K562 (cell line): ENCODE measurements around the gene RALY. TPM values are rescaled to one million over a fixed set of nuclear protein-coding genes. Genes with fewer than 3 reads are reported as not detected.

Source experiments
- ATAC-seq: fragments of 200-7000 bp; cut with Tn5 transposase; 3 replicates; pipeline ENCODE4 v1.9.1; 2020; ENCODE audit warnings: moderate library complexity
- BruUV-seq: library from RNA; stranded (reverse); fragments of 400-500 nt; replicated peaks from 2 replicates; lab custom pipeline; 2021; lab: Mats Ljungman, UMichigan
- CTCF ChIA-PET: fragments of 300-600 bp; formaldehyde crosslinking; extraction: SDS; loops from one replicate; lab custom pipeline; 2021; ENCODE audit warnings: low intra/inter-chr PET ratio; lab: Yijun Ruan, JAX
- POLR2A ChIA-PET: fragments of 300-600, 350-650 bp; sonication (Branson Sonifier 250); formaldehyde crosslinking; extraction: SDS; loops from one replicate; lab custom pipeline; 2021; ENCODE audit warnings: antibody characterized with exemption, inconsistent platforms; lab: Yijun Ruan, JAX
- DNase-seq, 4 experiments: peaks; one replicate each; pipeline versions ENCODE4 v3.0.0 to v3.0.0-alpha.2; 2011 to 2018; ENCODE audit warnings: low spot score in 3 of 4, mixed read lengths in 3 of 4; ENCODE audit errors: extremely low read depth in 1 of 4
- FAIRE-seq: peaks from 2 replicates; lab custom pipeline; 2011; peaks lifted over from hg19 to GRCh38; lab: Jason Lieb, UNC
- H2AFZ ChIP-seq: 2 replicates; pipeline ENCODE4 v1.6.0; 2011; ENCODE audit warnings: low read depth, low read length, control low read depth, inconsistent platforms
- H3K27ac ChIP-seq: fragments of 200-600 bp; 3 replicates; pipeline ENCODE4 v1.8.0; 2011; ENCODE audit warnings: low read depth, mild to moderate bottlenecking, control low read depth, inconsistent platforms, low read length, moderate library complexity, mixed read lengths; ENCODE audit errors: extremely low read depth
- H3K27me3 ChIP-seq, 2 experiments: fragments of 300-600 bp in 1 of 2; 2 replicates in 1 of 2; 3 replicates in 1 of 2; pipeline versions ENCODE4 v1.6.0 to v1.8.0; 2011; ENCODE audit warnings: inconsistent platforms in 2 of 2, low read length in 2 of 2, mild to moderate bottlenecking in 1 of 2, mixed read lengths in 1 of 2, moderate library complexity in 1 of 2; ENCODE audit not compliant: control insufficient read depth in 2 of 2, insufficient read depth in 2 of 2
- H3K36me3 ChIP-seq: fragments of 300-600 bp; 3 replicates; pipeline ENCODE4 v1.8.0; 2011; ENCODE audit warnings: mild to moderate bottlenecking, low read length, inconsistent platforms; ENCODE audit not compliant: control insufficient read depth, insufficient read depth
- H3K4me1 ChIP-seq, 2 experiments: fragments of 200-600 bp in 1 of 2; replicated peaks in 1 of 2; 2 replicates in 1 of 2; 3 replicates in 1 of 2; pipeline versions ENCODE4 v1.5.1 to v1.8.0; 2011; ENCODE audit warnings: inconsistent platforms in 2 of 2, low read length in 2 of 2, mild to moderate bottlenecking in 1 of 2, mixed read lengths in 1 of 2, moderate library complexity in 1 of 2; ENCODE audit not compliant: control insufficient read depth in 2 of 2, insufficient read depth in 2 of 2
- H3K4me2 ChIP-seq: 2 replicates; pipeline ENCODE4 v1.6.1; 2011; ENCODE audit warnings: low read length, control low read depth, inconsistent platforms, mixed read lengths; ENCODE audit not compliant: insufficient read depth
- H3K4me3 ChIP-seq: fragments of 200-600 bp; sonication (generic), shearing (Covaris generic); 2 replicates; pipeline ENCODE4 v1.5.1; 2016; ENCODE audit warnings: control low read depth, inconsistent platforms
- H3K79me2 ChIP-seq: fragments of 200-600 bp; 3 replicates; pipeline ENCODE4 v1.8.0; 2011; ENCODE audit warnings: low read length, inconsistent platforms; ENCODE audit not compliant: control insufficient read depth, insufficient read depth
- H3K9ac ChIP-seq, 2 experiments: 2 replicates each; pipeline versions ENCODE4 v1.6.0 to v1.6.1; 2011; ENCODE audit warnings: low read depth in 2 of 2, low read length in 2 of 2, control low read depth in 1 of 2, inconsistent platforms in 1 of 2, mild to moderate bottlenecking in 1 of 2, mixed read lengths in 1 of 2; ENCODE audit not compliant: insufficient read depth in 1 of 2
- H3K9me1 ChIP-seq: one replicate; pipeline ENCODE4 v1.6.0; 2011; ENCODE audit warnings: inconsistent platforms, mild to moderate bottlenecking, low read length, moderate library complexity; ENCODE audit not compliant: control insufficient read depth, insufficient read depth
- H3K9me3 ChIP-seq: replicated peaks from 2 replicates; pipeline ENCODE4 v1.5.1; 2011; ENCODE audit warnings: low read depth, low read length, inconsistent platforms; ENCODE audit not compliant: control insufficient read depth, insufficient read depth
- H4K20me1 ChIP-seq: replicated peaks from 2 replicates; pipeline ENCODE4 v1.6.1; 2011; ENCODE audit warnings: low read length, inconsistent platforms, mixed read lengths; ENCODE audit not compliant: control insufficient read depth, insufficient read depth
- MYC ChIP-seq, 2 experiments: fragments of 250-450 bp in 1 of 2; sonication (Bioruptor Pico) in 1 of 2; IDR thresholded peaks; 2 replicates each; pipeline versions ENCODE4 v1.5.1 to v1.6.1; 2012 to 2021; ENCODE audit warnings: low read depth in 2 of 2, borderline replicate concordance in 1 of 2, improper control_type of control experiment in 1 of 2, low read length in 1 of 2, mild to moderate bottlenecking in 1 of 2, moderate library complexity in 1 of 2
- ZNF197 ChIP-seq: fragments of 200-800 bp; sonication (Bioruptor generic); IDR thresholded peaks from 2 replicates; pipeline ENCODE4 v1.6.1; 2016; ENCODE audit warnings: low read depth, missing genetic modification characterization, missing compliant biosample characterization
- WGBS: fragments of 100-300 bp; shearing (Covaris generic); methylation state at CpG from one replicate; pipeline ENCODE4 v1.1.6; 2016; ENCODE audit warnings: low coverage, mixed read lengths; ENCODE audit not compliant: insufficient coverage; ENCODE audit errors: missing lambda C conversion rate; 5-methylcytosine and 5-hydroxymethylcytosine counted together
- in situ Hi-C: fragments of 300-500 bp; cut with MboI; formaldehyde crosslinking; loops from 4 replicates; pipeline ENCODE4 v1.15.0; 2018; ENCODE audit warnings: inconsistent platforms, mixed read lengths
- intact Hi-C: fragments of 100-400 bp; cut with micrococcal nuclease; formaldehyde crosslinking; loops from 2 replicates; pipeline ENCODE4 v1.14.2; 2022
- polyA plus RNA-seq, 8 experiments: library from polyadenylated mRNA; depleted of rRNA in 4 of 8; stranded (reverse) in 5 of 8; unstranded in 3 of 8; fragments of >200 nt; fragmentation: Nextera tagmentation in 2 of 8; fragmentation: Illumina TruSeq in 1 of 8; extraction: Ambion mirVana in 2 of 8; extraction: Trizol in 1 of 8; gene quantifications; 2 replicates each; pipeline versions ENCODE4 v1.2.1 to v1.2.3, GENCODE V29; 2011 to 2014; ENCODE audit warnings: inconsistent platforms in 1 of 8, missing spikeins in 1 of 8
- total RNA-seq, 7 experiments: library from RNA; depleted of rRNA in 6 of 7; stranded (reverse); fragments of >200 nt in 6 of 7; fragmentation: Illumina TruSeq in 2 of 7; extraction: Trizol in 2 of 7; gene quantifications; 2 replicates each; pipeline versions ENCODE4 v1.2.1 to v1.2.3, GENCODE V29; 2011 to 2021; ENCODE audit warnings: low replicate concordance in 1 of 7
- TF ChIP-seq, protein P1 (sequence below): fragments of 250-450 bp; sonication (Bioruptor Pico); IDR thresholded peaks from 2 replicates; pipeline ENCODE4 v1.5.0; 2020; ENCODE audit warnings: mild to moderate bottlenecking

Gene RALY
- total and polyA plus RNA-seq, 9 of the 15 experiments (the other 6 are each of a cell fraction or from before 2014, with no cell fraction given): 0.80 to 207 (median 128) TPM

DNA sequence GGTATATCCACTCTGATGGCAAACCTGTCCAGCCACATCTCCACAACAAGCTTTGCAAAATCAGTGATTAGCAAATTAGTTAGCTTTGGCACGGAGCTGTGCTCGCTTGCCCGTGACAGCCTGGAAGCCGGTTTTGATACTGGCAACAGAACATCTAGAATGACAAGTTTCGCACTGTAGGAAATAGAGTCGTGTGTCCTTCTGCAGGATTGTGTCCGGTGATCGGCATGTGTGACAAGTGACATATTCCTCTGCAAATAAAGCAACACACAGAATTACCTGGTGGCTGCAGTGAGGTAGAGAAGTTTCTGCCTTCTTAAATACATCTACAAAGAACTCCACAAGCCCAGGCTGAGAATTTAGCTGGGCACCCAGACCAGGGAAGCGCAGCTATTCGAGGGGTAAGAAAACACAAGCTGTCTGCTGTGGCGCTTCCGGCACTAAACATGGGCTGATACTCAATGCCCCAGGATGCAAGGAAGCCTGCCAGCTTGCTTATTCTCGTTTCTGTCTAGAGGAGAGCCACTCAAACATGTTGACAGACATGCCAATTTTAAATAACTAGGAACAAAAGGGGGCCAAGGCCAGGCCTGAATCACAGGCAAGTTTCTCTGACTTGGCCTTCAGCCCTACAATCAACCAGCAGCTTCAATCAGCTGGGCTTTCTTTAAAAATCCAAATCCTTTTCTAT, 96.1 kb downstream of the RALY start:
- H4K20me1 ChIP-seq: peaks cover 21% of the 10 kb centered on the region; the same call in 1 of the 2 replicates
- no peak overlapping the region for H3K4me2 ChIP-seq
- ChIA-PET POLR2A (interaction anchor here (0.7 to 4.2 kb wide), 5 partner anchors 11 to 56 kb away, joined by 3 to 17 read pairs (median 6); partner anchors contain the start of gene EIF2S2), CTCF (no interaction called here)
- no peak overlapping the region for H3K4me3 ChIP-seq
- no TSS peak for BruUV-seq
- no peak for ATAC-seq
- in situ Hi-C loops: no loop called here
- peaks cover 14 to 19% of the 10 kb centered on the region in 2 experiments; a peak in 4 of 5 replicates for H3K4me1 ChIP-seq
- H3K27ac ChIP-seq: no peak overlapping the region
- H3K36me3 ChIP-seq: peaks cover 81% of the 10 kb centered on the region
- TF ChIP-seq MYC (IDR thresholded peaks at IDR 0.05; ENCODE audit: low read depth, low read length) (no peak), MYC (CRISPR knock-in tag; IDR thresholded peaks at IDR 0.05; ENCODE audit: borderline replicate concordance, low read depth) (no peak), ZNF197 (CRISPR knock-in tag) (no peak)
- TF ChIP-seq, protein P1, sequence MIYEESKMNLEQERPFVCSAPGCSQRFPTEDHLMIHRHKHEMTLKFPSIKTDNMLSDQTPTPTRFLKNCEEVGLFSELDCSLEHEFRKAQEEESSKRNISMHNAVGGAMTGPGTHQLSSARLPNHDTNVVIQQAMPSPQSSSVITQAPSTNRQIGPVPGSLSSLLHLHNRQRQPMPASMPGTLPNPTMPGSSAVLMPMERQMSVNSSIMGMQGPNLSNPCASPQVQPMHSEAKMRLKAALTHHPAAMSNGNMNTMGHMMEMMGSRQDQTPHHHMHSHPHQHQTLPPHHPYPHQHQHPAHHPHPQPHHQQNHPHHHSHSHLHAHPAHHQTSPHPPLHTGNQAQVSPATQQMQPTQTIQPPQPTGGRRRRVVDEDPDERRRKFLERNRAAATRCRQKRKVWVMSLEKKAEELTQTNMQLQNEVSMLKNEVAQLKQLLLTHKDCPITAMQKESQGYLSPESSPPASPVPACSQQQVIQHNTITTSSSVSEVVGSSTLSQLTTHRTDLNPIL: no peak
- intact Hi-C loops: no loop called here
- no peak overlapping the region for H2AFZ ChIP-seq
- DNase-seq: no peak
- 94% methylated on average over 13 of the region's 13 CpGs for whole genome bisulfite sequencing
- peaks cover 33% of the 10 kb centered on the region; the same call in 2 of the 3 replicates for H3K79me2 ChIP-seq
- H3K9me1 ChIP-seq: no peaks in the 10 kb centered on the region
- no peaks in the 10 kb centered on the region for H3K9me3 ChIP-seq
- no peaks in the 10 kb centered on the region for H3K27me3 ChIP-seq
- no peak overlapping the region for H3K9ac ChIP-seq
- FAIRE-seq: no peak
